AG09309 (cell line): ENCODE measurements around the gene MIPOL1.
"Not testable (repeated sequence)": the region's sequence is repeated elsewhere in the genome, so short reads cannot be mapped to it uniquely, and the experiment has no call there.

Experiments
- DNase-seq: peaks from one replicate; pipeline ENCODE4 v3.0.0-alpha.2; 2010; ENCODE audit warnings: low read depth
- H3K4me3 ChIP-seq: 2 replicates; pipeline ENCODE4 v1.5.1; 2011; ENCODE audit warnings: mild to moderate bottlenecking, low read depth, low read length, moderate library complexity; ENCODE audit not compliant: control insufficient read depth
- CTCF ChIP-seq: IDR thresholded peaks from 2 replicates; pipeline ENCODE4 v1.5.1; 2011; ENCODE audit warnings: mild to moderate bottlenecking, low read depth, low read length, inconsistent platforms; ENCODE audit not compliant: insufficient read depth, control insufficient read depth; ENCODE audit errors: missing control alignments

MIPOL1 gene

GRCh38 chr14:37285220-37285619 lies 87.5 kb downstream of the MIPOL1 start:
- H3K4me3 ChIP-seq = no peak overlapping the region
- no peak for TF ChIP-seq CTCF
- no peak for DNase-seq

GRCh38 chr14:37289688-37290087 lies 92.0 kb downstream of the MIPOL1 start:
- no peak overlapping the region for H3K4me3 ChIP-seq
- no peak for DNase-seq
- no peak for TF ChIP-seq CTCF

- not testable (repeated sequence) for DNase-seq, H3K4me3 ChIP-seq
These were observed 97.5 kb downstream of the MIPOL1 start for GRCh38 chr14:37295262-37295661.

GRCh38 chr14:37311252-37311651 lies 113.5 kb downstream of the MIPOL1 start:
- no peak overlapping the region for H3K4me3 ChIP-seq
- no peak for DNase-seq
- TF ChIP-seq CTCF = no peak

- no peak overlapping the region for H3K4me3 ChIP-seq
- DNase-seq = no peak
- no peak for TF ChIP-seq CTCF
These were observed 121.2 kb downstream of the MIPOL1 start for GRCh38 chr14:37318938-37319337.

- TF ChIP-seq CTCF = no peak
- no peak overlapping the region for H3K4me3 ChIP-seq
- DNase-seq = no peak
These were observed 122.4 kb downstream of the MIPOL1 start for GRCh38 chr14:37320106-37320505.

GRCh38 chr14:37325332-37325731 lies 127.6 kb downstream of the MIPOL1 start:
- no peak overlapping the region for H3K4me3 ChIP-seq
- TF ChIP-seq CTCF = no peak

More at GRCh38 chr14:37325332-37325731, 127.6 kb downstream of the MIPOL1 start:
- no peak for DNase-seq
